Upper lobe of left lung (tissue), 6 donors: ENCODE results near the gene MMP15. TPM values are rescaled to one million over a fixed set of nuclear protein-coding genes. Genes with fewer than 3 reads are reported as not detected.
"Not testable (repeated sequence)": the region's sequence is repeated elsewhere in the genome, so short reads cannot be mapped to it uniquely, and the experiment has no call there.

Experiments used
- ATAC-seq, 2 donors: fragments of 200-7000 bp; cut with Tn5 transposase; one replicate each; pipeline ENCODE4 v1.9.1; 2022; ENCODE audit warnings: mild to moderate bottlenecking in 2 of 2, moderate library complexity in 2 of 2; ENCODE audit not compliant: low FRiP score in 2 of 2
- DNase-seq, 2 donors: peaks; one replicate each; pipeline ENCODE4 v3.0.0-alpha.2; 2019 to 2020
- H3K27ac ChIP-seq, 4 donors: fragments of 200-600 bp; sonication (generic); one replicate each; pipeline ENCODE4 v1.5.1; 2016 to 2019
- H3K27me3 ChIP-seq, 4 donors: fragments of 200-600 bp; sonication (generic); one replicate each; pipeline ENCODE4 v1.5.1; 2017 to 2019
- H3K36me3 ChIP-seq, 4 donors: fragments of 200-600 bp; sonication (generic); one replicate each; pipeline ENCODE4 v1.5.1; 2016 to 2019
- H3K4me1 ChIP-seq, 4 donors: fragments of 200-600 bp; sonication (generic); one replicate each; pipeline ENCODE4 v1.5.1; 2018 to 2019
- H3K4me3 ChIP-seq, 4 donors: fragments of 200-600 bp; sonication (generic); one replicate each; pipeline ENCODE4 v1.5.1; 2017 to 2019; ENCODE audit warnings: mild to moderate bottlenecking in 2 of 4, moderate library complexity in 1 of 4
- H3K9me3 ChIP-seq, 4 donors: fragments of 200-600 bp; sonication (generic); one replicate each; pipeline ENCODE4 v1.5.1; 2018 to 2019
- CTCF ChIP-seq, 6 experiments: fragments of 450-650 bp in 4 of 6; fragments of 200-600 bp in 2 of 6; sonication (generic) in 2 of 6; IDR thresholded peaks; one replicate each; pipeline ENCODE4 v1.5.1; 2016 to 2019; ENCODE audit warnings: antibody characterized with exemption in 6 of 6
- EP300 ChIP-seq, 4 donors: sonication (generic); formaldehyde crosslinking; IDR thresholded peaks; one replicate each; pipeline ENCODE4 v1.5.1; 2017; ENCODE audit warnings: antibody characterized with exemption in 4 of 4, control low read depth in 2 of 4
- POLR2A ChIP-seq, 4 donors: fragments of 450-650 bp; IDR thresholded peaks; one replicate each; pipeline ENCODE4 v1.5.1; 2016 to 2017; ENCODE audit warnings: antibody characterized with exemption in 4 of 4, mild to moderate bottlenecking in 2 of 4
- POLR2AphosphoS5 ChIP-seq, 2 donors: sonication (generic); formaldehyde crosslinking; IDR thresholded peaks; one replicate each; pipeline ENCODE4 v1.5.1; 2017; ENCODE audit warnings: antibody characterized with exemption in 2 of 2
- WGBS, 2 donors: methylation state at CpG; one replicate each; pipeline ENCODE4 v1.1.5; 2017 to 2018; 5-methylcytosine and 5-hydroxymethylcytosine counted together
- total RNA-seq, 6 donors: library from RNA; depleted of rRNA in 4 of 6; stranded (reverse); fragments of >200 nt in 4 of 6; gene quantifications; one replicate each; pipeline versions ENCODE4 v1.1.0 to v1.2.1, GENCODE V29; 2016 to 2021
- donor health status: DM: no; HTN: no; CAD: no; lungs with moderate emphysema.
- donor health status: DM: no; HTN: yes; CAD: no; lungs with severe emphysema.

Gene MMP15
- total RNA-seq, 6 donors from 2014 or later: 14.7 to 30.5 (median 25.3) TPM

DNA sequence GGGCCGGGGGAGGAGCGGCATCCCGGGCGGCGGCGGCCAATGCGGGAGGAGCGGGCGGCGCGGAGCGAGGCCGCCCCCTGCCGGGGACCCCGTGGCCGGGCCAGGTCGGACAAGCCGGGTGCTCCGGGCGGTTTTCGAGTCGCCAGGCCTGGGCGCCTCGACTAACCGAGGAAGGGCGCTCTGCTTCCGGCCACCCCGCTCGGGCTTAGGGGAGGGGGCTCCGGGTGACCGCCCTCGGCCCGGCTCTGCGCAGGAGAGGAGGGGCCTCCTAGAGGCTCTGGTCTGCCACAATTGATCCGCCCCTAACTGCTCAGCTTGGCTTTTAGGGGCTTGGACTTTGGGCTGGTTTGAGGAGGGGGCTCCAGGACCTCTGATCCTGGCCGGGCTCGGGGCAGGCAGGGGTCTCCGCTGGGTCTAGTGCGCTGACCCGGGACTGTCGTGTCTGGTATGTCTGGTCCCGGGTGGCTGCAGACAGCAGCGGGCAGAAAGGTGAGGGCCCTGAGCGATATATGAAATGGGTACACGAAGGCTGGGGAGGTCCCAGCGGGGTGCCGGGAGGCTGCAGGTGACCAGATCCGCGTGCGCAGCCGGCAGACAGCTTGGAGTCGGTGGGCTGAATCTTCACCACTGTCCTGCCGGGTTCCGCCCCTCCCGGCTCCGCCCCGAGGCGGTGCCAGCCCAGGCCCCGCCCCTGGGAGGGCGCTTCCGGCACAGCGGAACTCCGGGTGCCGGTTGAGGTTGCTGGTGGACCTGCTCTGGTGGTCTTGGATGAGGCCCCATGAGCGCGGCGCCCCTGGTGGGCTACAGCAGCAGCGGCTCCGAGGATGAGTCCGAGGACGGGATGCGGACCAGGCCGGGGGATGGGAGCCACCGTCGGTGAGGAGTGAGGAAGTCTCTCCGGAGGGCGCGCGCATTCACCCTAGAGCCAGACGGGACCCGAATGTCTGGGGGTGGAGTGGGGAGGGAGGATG is 24.6 kb upstream of the MMP15 start, which contains the start of gene USB1:
TSS of gene USB1 (plus strand) at position 702 of the 971 bp plus-strand sequence. CDS start at position 779, 77 bp downstream.
- WGBS, 2 donors: 0% methylated on average over 8 to 37 of the region's 81 CpGs
- H3K4me1 ChIP-seq: peaks cover 32 to 64% (median 40%) of the 10 kb centered on the region in 4 donors
- H3K4me3 ChIP-seq: peak within 1 kb of the TSS; percentile 70 to 92 (median 80)
- TF ChIP-seq EP300 (IDR thresholded peaks at IDR 0.05) (no peak), POLR2A (IDR thresholded peaks at IDR 0.05) (peak in 3 of 4 donors; percentile 47 to 83 (median 63)), CTCF (IDR thresholded peaks at IDR 0.05) (peak; percentile 73 to 90 (median 86)), POLR2AphosphoS5 (IDR thresholded peaks at IDR 0.05) (peak; percentile 59 to 70)
- peak within 1 kb of the TSS; percentile 91 to 94 (median 92) for H3K27ac ChIP-seq
- ATAC-seq (peak; percentile 94 to 96), DNase-seq (peak; percentile 91 to 98)
- H3K27me3 ChIP-seq: no peaks in the 10 kb centered on the region
- peaks cover 13 to 44% (median 28%) of the 10 kb centered on the region in 4 donors for H3K36me3 ChIP-seq
- no peaks in the 10 kb centered on the region for H3K9me3 ChIP-seq

GRCh38 chr16:58001781-58002415 is 23.7 kb upstream of the MMP15 start:
- 29 to 30% methylated on average over 10 of the region's 10 CpGs for WGBS, 2 donors
- no peak for TF ChIP-seq CTCF (IDR thresholded peaks at IDR 0.05)
- no peak for TF ChIP-seq POLR2AphosphoS5 (IDR thresholded peaks at IDR 0.05)
- Histone ChIP-seq H3K36me3 (peaks cover 4 to 43% (median 19%) of the 10 kb centered on the region in 4 donors), H3K9me3 (no peaks in the 10 kb centered on the region), H3K27me3 (no peaks in the 10 kb centered on the region), H3K4me3 (peak overlapping the region; percentile 70 to 92 (median 80)), H3K4me1 (peaks cover 32 to 57% (median 40%) of the 10 kb centered on the region in 4 donors), H3K27ac (peak overlapping the region; percentile 91 to 94 (median 92))
- DNase-seq: no peak
- ATAC-seq: no peak

GRCh38 chr16:58002416-58002800 is 23.1 kb upstream of the MMP15 start:
- no peak overlapping the region for H3K27ac ChIP-seq
- peaks cover 32 to 52% (median 40%) of the 10 kb centered on the region in 4 donors for H3K4me1 ChIP-seq
- ATAC-seq (no peak), DNase-seq (peak in 1 of 2 donors; percentile 40)
- no peaks in the 10 kb centered on the region for H3K27me3 ChIP-seq
- no peak overlapping the region for H3K4me3 ChIP-seq
- WGBS, 2 donors: 82 to 92% methylated on average over 9 of the region's 9 CpGs
- TF ChIP-seq EP300 (IDR thresholded peaks at IDR 0.05) (no peak), CTCF (IDR thresholded peaks at IDR 0.05) (no peak), POLR2AphosphoS5 (IDR thresholded peaks at IDR 0.05) (no peak), POLR2A (IDR thresholded peaks at IDR 0.05) (no peak)
- no peaks in the 10 kb centered on the region for H3K9me3 ChIP-seq
- H3K36me3 ChIP-seq: peaks cover 1 to 38% (median 14%) of the 10 kb centered on the region in 4 donors

GRCh38 chr16:58002936-58003335 is 22.6 kb upstream of the MMP15 start:
- no peak overlapping the region for H3K4me3 ChIP-seq
- no peak overlapping the region for H3K27ac ChIP-seq
- no peak for ATAC-seq
- H3K9me3 ChIP-seq: no peaks in the 10 kb centered on the region
- DNase-seq: no peak
- TF ChIP-seq POLR2A (IDR thresholded peaks at IDR 0.05) (no peak), CTCF (IDR thresholded peaks at IDR 0.05) (no peak), POLR2AphosphoS5 (IDR thresholded peaks at IDR 0.05) (no peak), EP300 (IDR thresholded peaks at IDR 0.05) (no peak)
- peaks cover 29 to 47% (median 35%) of the 10 kb centered on the region in 4 donors for H3K4me1 ChIP-seq
- H3K36me3 ChIP-seq: peaks cover 0 to 33% (median 8%) of the 10 kb centered on the region in 4 donors
- no peaks in the 10 kb centered on the region for H3K27me3 ChIP-seq
- WGBS, 2 donors: 93% methylated on average over 5 of the region's 5 CpGs

DNA sequence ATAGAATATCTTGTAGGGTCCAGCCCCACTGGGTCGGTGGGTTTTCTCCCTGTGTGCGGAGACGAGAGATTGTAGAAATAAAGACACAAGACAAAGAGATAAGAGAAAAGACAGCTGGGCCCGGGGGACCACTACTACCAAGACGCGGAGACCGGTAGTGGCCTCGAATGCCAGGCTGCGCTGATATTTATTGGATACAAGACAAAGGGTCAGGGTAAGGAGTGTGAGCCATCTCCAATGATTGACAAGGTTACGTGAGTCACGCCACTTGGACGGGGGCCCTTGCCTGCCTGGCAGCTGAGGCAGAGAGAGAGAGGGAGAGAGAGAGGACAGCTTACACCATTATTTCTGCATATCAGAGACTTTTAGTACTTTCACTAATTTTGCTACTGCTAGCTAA is 20.8 kb upstream of the MMP15 start:
- DNase-seq, H3K27me3 ChIP-seq, H3K9me3 ChIP-seq, H3K4me3 ChIP-seq, H3K27ac ChIP-seq, ATAC-seq: not testable (repeated sequence)
- Histone ChIP-seq H3K4me1 (peaks cover 11 to 29% (median 17%) of the 10 kb centered on the region in 4 donors), H3K36me3 (peaks cover 0 to 32% (median 8%) of the 10 kb centered on the region in 4 donors)
- 92 to 93% methylated on average over 12 of the region's 12 CpGs for WGBS, 2 donors
